HL-60 (cell line): ENCODE measurements around the gene KCNQ5.

ENCODE experiments used
- DNase-seq, 2 experiments: peaks; one replicate each; pipeline ENCODE4 v3.0.0-alpha.2; 2010 to 2020; ENCODE audit warnings: low read depth in 1 of 2, low spot score in 1 of 2
- H3K27ac ChIP-seq: fragments of 250-450 bp; sonication (Bioruptor Pico); replicated peaks from 2 replicates; pipeline ENCODE4 v1.5.1; 2020; ENCODE audit warnings: mild to moderate bottlenecking, moderate library complexity
- H3K27me3 ChIP-seq: fragments of 250-450 bp; sonication (Bioruptor Pico); 2 replicates; pipeline ENCODE4 v1.5.1; 2021; ENCODE audit warnings: mild to moderate bottlenecking, moderate library complexity; ENCODE audit not compliant: insufficient read depth, poor library complexity, severe bottlenecking
- H3K4me3 ChIP-seq: replicated peaks from 2 replicates; pipeline ENCODE4 v1.5.1; 2011; ENCODE audit warnings: mild to moderate bottlenecking, control low read depth, low read length; ENCODE audit not compliant: insufficient read depth
- CTCF ChIP-seq: IDR thresholded peaks from one replicate; pipeline ENCODE4 v1.5.1; 2011; ENCODE audit warnings: low read length, control low read depth, inconsistent platforms; ENCODE audit not compliant: insufficient read depth
- GABPA ChIP-seq: IDR thresholded peaks from 2 replicates; pipeline ENCODE4 v1.6.1; 2012; ENCODE audit warnings: low read depth
- POLR2AphosphoS5 ChIP-seq: IDR thresholded peaks from 2 replicates; pipeline ENCODE4 v1.6.1; 2012; ENCODE audit warnings: low read depth
- REST ChIP-seq: IDR thresholded peaks from 2 replicates; pipeline ENCODE4 v1.6.1; 2012; ENCODE audit warnings: low read depth; ENCODE audit not compliant: insufficient replicate concordance
- SPI1 ChIP-seq: IDR thresholded peaks from 2 replicates; pipeline ENCODE4 v1.6.1; 2012; ENCODE audit warnings: low read depth, mild to moderate bottlenecking, borderline replicate concordance

KCNQ5 gene

GRCh38 chr6:72922401-72922800 lies 300.5 kb downstream of the KCNQ5 start:
- no peak overlapping the region for H3K27ac ChIP-seq
- no peak for DNase-seq
- TF ChIP-seq GABPA (no peak), POLR2AphosphoS5 (no peak), REST (no peak), SPI1 (no peak), CTCF (no peak)
- no peaks in the 10 kb centered on the region for H3K27me3 ChIP-seq
- H3K4me3 ChIP-seq = no peak overlapping the region

- no peak overlapping the region for H3K4me3 ChIP-seq
- TF ChIP-seq POLR2AphosphoS5 (no peak), GABPA (no peak), REST (no peak), CTCF (no peak), SPI1 (no peak)
- DNase-seq = no peak
- H3K27ac ChIP-seq = no peak overlapping the region
- no peaks in the 10 kb centered on the region for H3K27me3 ChIP-seq
Measured at GRCh38 chr6:72925136-72925535, 303.3 kb downstream of the KCNQ5 start.

GRCh38 chr6:72930556-72931132 lies 308.8 kb downstream of the KCNQ5 start:
- DNase-seq = no peak
- TF ChIP-seq POLR2AphosphoS5 = no peak
- no peak for TF ChIP-seq SPI1
- TF ChIP-seq REST = no peak
- no peak for TF ChIP-seq CTCF
- TF ChIP-seq GABPA = no peak
- Histone ChIP-seq H3K27me3 (no peaks in the 10 kb centered on the region), H3K4me3 (no peak overlapping the region), H3K27ac (no peak overlapping the region)
